Effector CD4-positive, alpha-beta T cell (primary cell): ENCODE measurements around the gene DICER1.

Experiments used
- DNase-seq: peaks from one replicate; pipeline ENCODE4 v3.0.0-alpha.2; 2020

The DICER1 gene

DNA sequence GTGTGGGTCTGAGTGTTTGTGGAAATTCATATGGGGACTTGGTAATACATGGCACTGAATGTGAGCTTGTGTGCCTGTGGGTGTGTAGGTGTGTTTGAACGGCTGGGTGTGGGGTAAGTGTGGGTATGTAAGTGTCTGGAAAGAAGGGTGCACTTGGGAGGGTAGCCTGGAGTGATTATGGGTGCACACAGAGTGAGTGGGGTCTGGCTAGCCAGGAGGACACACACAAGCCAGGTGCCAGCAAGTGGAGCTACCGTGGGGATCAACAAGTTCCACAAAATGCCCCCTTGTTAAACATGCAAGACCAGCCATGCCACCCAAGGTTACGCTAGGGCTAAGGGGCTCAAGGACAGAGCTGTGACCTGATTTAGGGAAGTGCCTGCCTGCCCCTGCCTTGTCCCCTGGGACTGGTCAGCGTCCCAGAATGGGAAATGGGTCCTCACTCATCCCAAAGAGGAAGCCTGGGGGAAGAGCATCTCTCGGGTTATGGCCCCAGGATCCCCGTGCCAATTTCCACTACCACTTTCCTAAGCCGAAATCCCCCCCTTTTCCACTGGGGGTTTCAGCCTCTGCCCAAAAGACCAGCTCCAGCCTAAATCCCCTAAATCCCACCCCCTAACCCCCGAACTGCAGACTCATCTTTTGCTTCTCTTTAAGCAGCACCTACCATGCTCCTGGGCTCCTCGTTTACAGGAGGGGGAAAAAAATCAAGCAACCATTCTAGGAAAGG lies 118.6 kb downstream of the DICER1 start:
- no peak for DNase-seq

DNA sequence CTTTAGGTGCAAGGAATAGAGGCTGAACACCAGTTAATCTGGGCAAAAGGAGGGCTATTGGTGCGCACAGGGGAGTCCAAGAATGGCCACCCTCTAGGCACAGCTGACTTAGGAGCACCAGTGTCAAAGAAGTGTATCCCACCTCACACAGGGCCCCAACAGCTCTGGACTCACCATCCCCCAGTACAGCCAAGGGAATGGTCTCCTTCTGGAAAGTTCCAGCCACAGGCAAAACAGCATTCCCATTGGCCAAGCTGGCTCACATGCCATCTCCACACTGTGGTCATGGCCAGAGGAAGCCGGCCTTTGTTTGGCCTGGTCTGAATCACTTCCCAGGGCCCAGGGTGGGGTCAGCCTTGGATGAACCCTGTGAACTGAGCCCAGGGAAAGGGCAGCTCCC lies 120.1 kb downstream of the DICER1 start:
- no peak for DNase-seq
